ENCODE results near the gene ARHGEF4.
"Not testable (repeated sequence)": the region's sequence is repeated elsewhere in the genome, so short reads cannot be mapped to it uniquely, and the experiment has no call there.

ARHGEF4 gene

GRCh38 chr2:131077966-131078365 lies 241.3 kb downstream of the ARHGEF4 start:
- no peak for DNase-seq (ENCODE audit: insufficient read length, low spot score)
- no peak for TF ChIP-seq CTCF (IDR thresholded peaks at IDR 0.05; ENCODE audit: insufficient read depth, missing control alignments)
- no peak for FAIRE-seq

DNA sequence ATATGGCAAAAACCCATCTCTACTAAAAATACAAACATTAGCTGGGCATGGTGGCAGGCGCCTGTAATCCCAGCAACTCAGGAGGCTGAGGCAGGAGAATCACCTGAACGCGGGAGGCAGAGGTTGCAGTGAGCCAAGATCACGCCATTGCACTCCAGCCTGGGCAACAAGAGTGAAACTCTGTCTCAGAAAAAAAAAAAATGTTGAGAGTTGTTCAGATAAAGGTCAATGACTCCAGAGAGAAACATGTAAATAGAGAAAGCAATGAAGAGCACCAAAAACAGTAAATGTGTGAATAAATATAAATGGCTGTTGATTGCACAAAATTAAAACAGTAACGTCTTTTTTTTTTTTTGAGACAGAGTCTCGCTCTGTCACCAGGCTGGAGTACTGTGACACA lies 243.2 kb downstream of the ARHGEF4 start:
- FAIRE-seq, result not testable (repeated sequence)

GRCh38 chr2:131081190-131081589 lies 244.5 kb downstream of the ARHGEF4 start:
- FAIRE-seq, result no peak
- no peak for DNase-seq (ENCODE audit: insufficient read length, low spot score)

More for the DNA sequence above, 243.2 kb downstream of the ARHGEF4 start:
- DNase-seq (ENCODE audit: insufficient read length, low spot score), result not testable (repeated sequence)

DNA sequence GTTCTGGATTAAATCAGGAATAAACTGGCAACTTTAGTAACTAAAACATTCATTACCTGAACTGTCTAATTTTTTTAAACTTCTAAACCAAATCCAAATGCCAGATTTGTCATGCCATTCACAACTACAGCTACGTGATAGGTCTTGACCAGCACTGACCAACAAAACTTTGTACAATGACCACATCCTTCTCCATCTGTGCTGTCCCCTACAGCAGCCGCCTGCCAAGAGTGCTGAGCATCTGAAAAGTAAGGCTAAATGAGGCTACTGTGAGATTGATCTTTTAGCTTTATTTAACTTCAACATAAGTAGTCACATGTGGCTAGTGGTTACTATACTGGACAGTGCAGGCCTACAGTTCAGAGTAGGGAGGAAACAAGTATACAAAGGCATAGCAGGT lies 248.9 kb downstream of the ARHGEF4 start:
- TF ChIP-seq CTCF (IDR thresholded peaks at IDR 0.05; ENCODE audit: insufficient read depth, missing control alignments), result no peak
- DNase-seq (ENCODE audit: insufficient read length, low spot score) (no peak), FAIRE-seq (no peak)

More at GRCh38 chr2:131081190-131081589, 244.5 kb downstream of the ARHGEF4 start:
- no peak for TF ChIP-seq CTCF (IDR thresholded peaks at IDR 0.05; ENCODE audit: insufficient read depth, missing control alignments)

DNA sequence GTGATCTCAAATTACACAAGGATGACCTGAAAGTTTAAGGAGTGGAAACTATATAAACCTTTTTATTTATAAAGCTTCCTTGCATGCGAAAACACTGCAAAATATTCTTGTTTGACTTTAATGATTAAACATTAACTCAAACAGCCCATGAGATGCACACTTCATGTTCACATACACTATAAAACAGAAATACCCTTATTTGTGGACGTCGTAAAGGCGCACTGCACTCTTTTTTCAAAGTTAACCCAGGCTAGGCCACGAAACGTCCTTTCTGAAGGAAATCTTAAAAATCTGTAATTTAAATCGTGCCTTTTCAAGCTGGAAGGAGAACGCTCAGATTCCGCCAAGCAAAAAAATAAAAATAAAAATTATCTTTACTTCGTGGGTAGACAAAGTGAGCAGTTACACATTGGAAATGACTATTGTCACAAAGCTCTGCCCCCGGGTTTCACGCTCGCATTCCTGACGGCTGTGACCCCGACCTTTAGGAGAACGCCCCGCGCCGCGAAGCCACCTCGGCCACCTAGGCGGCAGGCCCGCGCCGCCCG lies 255.8 kb downstream of the ARHGEF4 start:
- DNase-seq (ENCODE audit: insufficient read length, low spot score) (no peak), FAIRE-seq (no peak)
- TF ChIP-seq CTCF (IDR thresholded peaks at IDR 0.05; ENCODE audit: insufficient read depth, missing control alignments), result no peak

GRCh38 chr2:131093006-131093695 lies 256.4 kb downstream of the ARHGEF4 start, which contains the start of gene FAM168B:
FAM168B (minus strand) TSS chr2:131093460; CDS start chr2:131082646, 10,814 bp downstream.
- peak; percentile 70 for DNase-seq (ENCODE audit: insufficient read length, low spot score)
- FAIRE-seq, result no peak
- TF ChIP-seq CTCF (IDR thresholded peaks at IDR 0.05; ENCODE audit: insufficient read depth, missing control alignments), result no peak

GRCh38 chr2:131093696-131094462 lies 257.2 kb downstream of the ARHGEF4 start:
- no peak for FAIRE-seq
- DNase-seq (ENCODE audit: insufficient read length, low spot score), result no peak
- TF ChIP-seq CTCF (IDR thresholded peaks at IDR 0.05; ENCODE audit: insufficient read depth, missing control alignments), result no peak
